SK-N-MC (cell line): Measurements from ENCODE around the gene NFXL1.

Experiments
- EZH2 ChIP-seq: fragments of 200-600 bp; sonication (generic); IDR thresholded peaks from one replicate; pipeline ENCODE4 v1.6.1; 2017; ENCODE audit warnings: antibody characterized with exemption
- FOXP2 ChIP-seq: optimal IDR thresholded peaks from 2 replicates; pipeline ENCODE3; 2011; ENCODE audit warnings: mild to moderate bottlenecking, moderate library complexity; ENCODE audit not compliant: insufficient read depth; ENCODE audit errors: extremely low read length, control extremely low read depth
- POLR2AphosphoS5 ChIP-seq: IDR thresholded peaks from 2 replicates; pipeline ENCODE4 v1.6.1; 2012; ENCODE audit warnings: mild to moderate bottlenecking, low read depth, low read length, borderline replicate concordance

- TF ChIP-seq EZH2 (no peak), FOXP2 (no peak), POLR2AphosphoS5 (no peak)
These were observed 95.2 kb downstream of the NFXL1 start for GRCh38 chr4:47819178-47819577.
